HG03097 (cell line): ENCODE measurements around the gene LRRC3.
"Not testable (repeated sequence)": the region's sequence is repeated elsewhere in the genome, so short reads cannot be mapped to it uniquely, and the experiment has no call there.

ENCODE experiments used
- ATAC-seq: cut with Tn5 transposase; IDR thresholded peaks from one replicate; pipeline ENCODE4 v1.9.1; 2021; ENCODE audit not compliant: unreplicated experiment, low FRiP score

Gene LRRC3

DNA sequence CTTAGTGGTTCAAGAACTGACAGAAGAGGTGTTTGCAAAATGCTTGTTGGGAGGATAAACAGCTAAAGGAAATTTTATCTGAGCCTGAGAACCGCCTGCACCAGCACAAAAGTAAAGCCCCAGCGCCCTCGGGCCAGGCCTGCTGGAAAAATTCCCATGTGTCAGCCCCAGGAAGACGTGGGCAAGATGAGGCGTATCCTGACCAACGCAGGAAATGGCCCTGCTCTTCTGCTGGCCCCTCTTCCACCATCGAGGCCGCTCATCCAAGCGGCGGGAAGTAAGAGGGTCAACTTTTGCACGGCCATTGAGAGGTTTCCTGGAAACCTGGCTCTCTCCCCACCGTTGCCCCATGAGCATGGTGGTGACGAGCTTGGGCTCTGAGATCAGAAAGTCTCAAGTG lies 39.6 kb downstream of the LRRC3 start:
- ATAC-seq = no peak

DNA sequence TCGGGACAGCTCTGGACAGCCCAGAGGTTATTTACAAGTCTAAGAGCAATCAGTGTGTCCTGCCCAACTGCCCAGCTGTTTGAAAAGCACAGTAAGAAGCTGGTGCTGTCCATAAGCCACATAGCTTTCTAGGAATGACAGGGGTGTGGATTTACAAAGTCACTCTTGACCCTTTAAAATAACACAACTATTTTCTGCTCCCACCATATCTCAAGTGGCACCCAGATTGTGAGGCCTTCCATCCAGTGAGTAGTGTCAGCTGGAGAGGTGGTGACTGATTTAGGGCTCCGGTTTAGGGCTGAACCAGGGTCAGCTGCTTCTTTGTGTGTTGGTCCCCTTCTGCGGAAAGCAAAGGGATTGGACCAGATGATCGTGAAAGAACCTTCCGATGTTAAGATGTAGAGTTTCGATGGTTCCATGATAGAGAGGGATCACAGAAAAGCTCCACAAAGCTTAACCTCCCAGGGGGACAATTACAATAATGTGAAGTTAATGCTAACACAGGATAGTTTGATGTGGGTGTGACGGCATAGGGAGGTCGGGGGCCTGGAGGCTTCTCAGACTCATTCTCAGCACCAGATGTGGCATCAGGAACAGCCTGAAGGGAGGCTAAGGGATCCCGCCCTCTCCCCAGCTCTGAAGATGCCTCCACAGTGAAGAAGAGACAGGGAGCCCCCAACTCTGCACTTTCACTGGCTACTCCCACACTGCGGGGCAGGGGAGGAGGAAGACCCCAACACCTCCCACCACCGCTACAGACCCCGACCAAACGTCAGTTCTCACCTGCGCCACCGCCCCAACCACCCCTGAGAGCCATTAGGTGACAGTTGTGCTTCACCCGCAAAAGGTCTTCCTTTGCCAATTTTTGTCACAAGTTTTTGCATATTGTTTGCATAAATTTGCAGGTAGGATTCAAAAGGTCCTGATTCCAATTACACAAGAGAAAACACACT lies 40.6 kb downstream of the LRRC3 start:
- no peak for ATAC-seq

DNA sequence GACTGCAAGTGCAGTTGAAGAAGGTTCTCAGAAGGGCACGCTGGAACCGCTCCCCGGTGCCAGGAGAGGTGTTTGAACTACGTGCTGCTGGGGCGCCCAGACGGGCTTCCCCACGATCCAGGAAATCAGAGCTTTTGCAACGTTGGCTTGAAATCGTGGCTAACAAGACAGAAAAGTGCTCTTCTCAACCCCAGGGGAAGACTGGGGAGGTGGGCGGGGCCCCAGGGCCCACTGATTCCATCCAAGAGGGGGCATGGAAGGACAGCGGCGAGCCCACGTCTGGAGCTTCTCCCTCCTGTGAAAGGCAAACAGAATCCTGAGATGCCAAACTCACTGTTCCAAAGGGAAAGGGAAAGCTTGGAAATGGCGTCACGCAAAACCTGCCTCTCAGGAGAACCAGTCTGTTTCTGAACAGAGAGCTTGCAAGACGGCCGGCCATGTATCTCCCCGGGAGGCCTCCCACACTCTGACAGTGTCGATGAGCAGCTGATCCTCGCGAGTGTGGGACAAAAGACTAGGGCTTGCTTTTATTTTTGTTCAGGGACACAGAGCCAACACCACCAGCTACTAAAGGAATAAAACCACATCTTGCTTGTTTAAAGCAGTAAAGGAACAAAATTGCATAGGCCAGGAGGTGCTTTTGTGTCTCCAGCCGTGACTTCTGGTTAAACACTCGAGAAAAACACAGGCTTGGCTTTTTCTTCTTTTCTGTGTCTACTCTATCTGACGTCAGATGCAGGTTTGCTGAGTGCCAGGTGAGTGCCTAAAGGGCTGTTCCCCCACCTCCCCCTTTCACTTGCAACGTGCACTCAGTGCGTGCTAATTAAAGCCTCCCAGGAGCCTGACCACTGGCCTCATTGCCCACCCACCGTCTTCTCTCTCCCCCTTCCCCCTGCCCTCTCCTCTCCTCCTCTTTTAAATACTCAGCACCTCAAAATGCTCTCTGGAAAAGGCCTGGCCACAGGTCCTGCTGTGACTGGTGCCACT lies 41.5 kb downstream of the LRRC3 start:
- ATAC-seq = no peak

DNA sequence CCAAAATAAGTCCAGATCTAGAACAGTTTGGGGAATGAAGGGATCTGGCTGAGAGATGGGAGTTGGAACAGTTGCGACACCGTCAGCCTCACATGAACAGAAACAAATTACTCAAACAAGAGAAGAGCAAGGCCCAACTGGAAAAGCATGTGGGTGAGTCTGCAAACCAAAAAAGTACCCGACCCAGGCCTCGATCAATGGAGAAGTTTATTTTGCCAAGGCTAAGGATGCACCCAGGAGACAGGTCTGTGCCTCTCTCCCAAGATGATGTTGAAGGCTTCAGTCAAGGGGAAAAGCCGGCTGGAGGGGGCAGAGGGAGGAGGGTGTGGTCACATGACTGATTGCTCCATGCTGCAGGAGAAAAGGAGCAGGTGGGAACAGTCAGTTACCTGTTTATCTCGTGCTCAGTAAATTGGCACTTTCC lies 42.4 kb downstream of the LRRC3 start:
- no peak for ATAC-seq

DNA sequence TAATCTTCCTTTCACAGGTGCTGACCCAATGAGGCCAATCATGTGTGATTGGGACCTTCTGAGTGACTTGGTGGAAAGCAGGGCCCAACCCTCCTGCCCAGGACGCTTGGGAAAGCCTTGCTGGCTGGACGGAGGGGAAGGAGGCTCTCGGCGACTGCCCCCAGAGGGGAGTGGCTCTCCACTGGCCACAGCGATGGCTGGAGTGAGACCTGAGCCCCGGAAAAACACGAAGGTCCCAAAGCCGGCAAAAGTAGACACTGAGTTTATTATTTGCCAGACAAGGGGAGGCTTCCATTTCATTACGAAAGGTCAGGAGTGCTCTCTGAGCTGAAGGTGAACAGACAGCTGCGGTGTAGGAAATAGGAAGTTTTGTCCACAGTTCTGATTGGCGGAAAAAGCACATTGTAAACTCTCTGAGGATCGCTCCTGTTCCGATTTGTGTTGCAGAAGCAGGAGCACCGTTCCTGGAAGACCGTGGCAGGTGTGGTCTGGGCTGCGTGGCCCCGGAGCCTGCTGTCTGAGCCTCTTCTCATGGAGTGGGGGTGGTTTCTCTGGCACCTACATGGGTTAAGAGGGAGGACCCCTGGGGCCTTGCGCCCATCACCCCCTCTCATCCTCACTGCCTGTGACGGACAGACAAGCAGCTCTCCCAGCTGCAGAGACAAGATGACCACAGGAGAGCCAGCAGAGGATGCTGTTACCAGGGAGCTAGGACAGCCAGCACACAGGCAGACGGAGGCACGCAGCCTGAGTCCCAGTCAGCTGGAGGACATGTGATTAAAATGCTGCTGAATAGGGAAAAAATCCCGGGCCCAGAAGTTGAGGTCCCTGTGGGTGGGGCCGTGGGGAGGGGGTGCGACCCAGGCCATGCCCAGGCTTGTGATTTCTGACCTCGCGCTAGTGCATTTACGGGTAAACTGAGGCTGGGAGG lies 43.2 kb downstream of the LRRC3 start:
- no peak for ATAC-seq

DNA sequence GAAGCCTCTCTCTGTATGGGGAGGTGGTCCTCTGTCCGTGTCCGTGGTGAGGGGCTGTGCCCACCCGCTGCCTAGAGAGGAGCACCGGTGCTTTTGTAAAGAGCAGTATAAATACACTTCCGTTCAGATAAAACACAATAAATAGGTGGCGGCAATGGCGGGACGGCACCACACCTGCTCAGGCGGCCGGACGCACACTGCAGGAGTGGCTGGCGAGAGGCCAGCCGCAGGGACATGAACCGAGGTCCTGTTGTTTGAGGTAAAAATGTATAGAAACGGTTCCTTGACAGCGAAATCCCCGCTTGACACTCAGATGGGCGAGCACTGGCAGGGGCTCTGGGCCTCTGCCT lies 43.9 kb downstream of the LRRC3 start:
- ATAC-seq = no peak

DNA sequence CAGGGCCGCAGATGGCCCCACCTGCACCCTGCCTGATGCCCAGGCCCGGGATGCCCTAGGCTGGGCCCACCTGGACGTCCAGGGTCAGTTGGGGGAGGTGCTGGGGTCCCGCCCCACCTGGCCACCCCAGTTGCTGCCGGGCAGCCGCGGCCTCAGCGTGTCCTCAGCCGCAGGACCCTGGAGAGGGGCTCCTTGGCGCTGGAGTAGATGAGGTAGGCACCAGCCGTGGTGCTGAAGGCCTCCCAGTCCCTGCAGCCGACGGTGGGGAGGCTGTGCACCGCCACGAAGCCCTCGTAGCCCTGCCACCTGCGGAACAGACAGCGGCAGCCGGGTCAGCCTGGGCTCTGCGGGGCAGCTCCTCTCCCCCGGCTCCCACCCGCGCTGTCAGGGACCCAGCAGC lies 44.3 kb downstream of the LRRC3 start:
- ATAC-seq = no peak

DNA sequence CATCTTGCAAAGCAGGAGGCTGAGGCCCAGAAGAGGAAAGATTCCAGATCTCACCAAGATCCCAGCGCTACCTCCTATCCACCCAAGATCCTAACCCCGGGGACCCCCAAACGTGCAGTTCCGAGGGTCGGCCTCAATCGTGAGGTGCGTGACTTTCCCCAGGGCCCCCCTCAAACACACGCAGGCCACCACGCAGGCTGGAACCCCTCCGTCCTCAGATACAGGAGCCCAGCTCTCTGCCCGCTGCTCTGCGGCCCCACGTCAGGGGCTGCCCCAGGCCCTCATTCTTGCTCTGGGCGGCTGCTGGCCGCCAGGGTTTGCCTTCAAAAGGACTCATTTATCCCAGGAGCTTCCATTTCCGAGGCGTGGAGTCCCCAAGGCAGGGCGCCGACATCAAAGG lies 44.8 kb downstream of the LRRC3 start:
- no peak for ATAC-seq

DNA sequence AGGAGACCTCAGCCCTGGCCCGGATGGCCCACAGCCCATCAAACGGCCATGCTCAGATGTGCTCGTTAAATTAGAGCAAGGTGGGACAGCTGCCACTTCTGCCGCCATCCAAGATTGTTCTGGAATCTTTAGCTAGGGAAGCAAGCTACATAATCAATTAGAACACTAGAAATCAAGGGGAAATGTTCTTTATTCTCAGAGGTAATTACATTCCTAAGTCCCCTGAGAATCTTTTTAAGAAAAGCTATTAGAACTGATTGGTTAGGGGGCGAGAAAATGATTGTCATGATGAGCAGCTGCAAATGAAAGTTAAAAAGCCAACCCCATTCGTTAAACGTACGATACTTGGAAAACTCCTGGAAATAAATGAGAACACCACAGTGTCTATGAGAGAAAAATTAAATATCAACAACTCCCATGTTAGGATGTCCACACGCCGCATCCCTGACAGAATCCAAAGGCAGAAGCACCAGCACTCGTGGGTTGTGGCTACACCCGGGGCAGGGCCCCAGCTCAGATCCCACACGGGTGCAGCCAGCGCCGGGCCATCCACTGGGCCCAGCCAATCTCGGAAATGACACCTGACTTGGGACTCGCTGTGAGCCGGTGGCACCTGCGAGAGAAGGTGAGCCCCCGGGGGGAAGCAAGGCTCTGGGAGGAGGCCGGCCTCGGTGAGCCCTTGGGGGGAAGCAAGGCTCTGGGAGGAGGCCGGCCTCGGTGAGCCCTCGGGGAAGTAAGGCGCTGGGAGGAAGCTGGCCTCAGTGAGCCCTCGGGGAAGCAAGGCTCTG lies 47.1 kb downstream of the LRRC3 start:
- no peak for ATAC-seq

DNA sequence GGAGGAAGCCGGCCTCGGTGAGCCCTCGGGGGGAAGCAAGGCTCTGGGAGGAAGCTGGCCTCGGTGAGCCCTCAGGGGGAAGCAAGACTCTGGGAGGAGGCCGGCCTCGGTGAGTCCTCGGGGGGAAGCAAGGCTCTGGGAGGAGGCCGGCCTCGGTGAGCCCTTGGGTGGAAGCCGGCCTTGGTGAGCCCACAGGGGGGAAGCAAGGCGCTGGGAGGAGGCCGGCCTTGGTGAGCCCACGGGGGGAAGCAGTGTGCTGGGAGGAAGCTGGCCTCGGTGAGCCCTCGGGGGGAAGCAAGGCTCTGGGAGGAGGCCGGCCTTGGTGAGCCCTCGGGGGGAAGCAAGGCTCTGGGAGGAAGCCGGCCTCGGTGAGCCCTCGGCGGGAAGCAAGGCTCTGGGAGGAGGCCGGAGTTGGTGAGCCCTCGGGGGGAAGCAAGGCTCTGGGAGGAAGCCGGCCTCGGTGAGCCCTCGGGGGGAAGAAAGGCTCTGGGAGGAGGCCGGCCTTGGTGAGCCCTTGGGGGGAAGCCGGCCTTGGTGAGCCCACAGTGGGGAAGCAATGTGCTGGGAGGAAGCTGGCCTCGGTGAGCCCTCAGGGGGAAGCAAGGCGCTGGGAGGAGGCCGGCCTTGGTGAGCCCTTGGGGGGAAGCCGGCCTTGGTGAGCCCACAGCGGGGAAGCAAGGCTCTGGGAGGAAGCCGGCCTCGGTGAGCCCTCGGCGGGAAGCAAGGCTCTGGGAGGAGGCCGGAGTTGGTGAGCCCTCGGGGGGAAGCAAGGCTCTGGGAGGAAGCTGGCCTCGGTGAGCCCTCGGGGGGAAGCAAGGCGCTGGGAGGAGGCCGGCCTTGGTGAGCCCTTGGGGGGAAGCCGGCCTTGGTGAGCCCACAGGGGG lies 47.9 kb downstream of the LRRC3 start:
- ATAC-seq = not testable (repeated sequence)

DNA sequence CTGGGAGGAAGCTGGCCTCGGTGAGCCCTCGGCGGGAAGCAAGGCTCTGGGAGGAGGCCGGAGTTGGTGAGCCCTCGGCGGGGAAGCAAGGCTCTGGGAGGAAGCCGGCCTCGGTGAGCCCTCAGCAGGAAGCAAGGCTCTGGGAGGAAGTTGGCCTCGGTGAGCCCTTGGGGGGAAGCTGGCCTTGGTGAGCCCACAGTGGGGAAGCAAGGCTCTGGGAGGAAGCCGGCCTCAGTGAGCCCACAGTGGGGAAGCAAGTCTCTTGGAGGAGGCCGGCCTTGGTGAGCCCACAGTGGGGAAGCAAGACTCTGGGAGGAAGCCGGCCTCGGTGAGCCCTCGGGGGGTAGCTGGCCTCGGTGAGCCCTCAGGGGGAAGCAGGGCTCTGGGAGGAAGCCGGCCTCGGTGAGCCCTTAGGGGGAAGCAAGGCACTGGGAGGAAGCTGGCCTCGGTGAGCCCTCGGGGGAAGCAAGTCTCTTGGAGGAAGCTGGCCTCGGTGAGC lies 48.6 kb downstream of the LRRC3 start:
- ATAC-seq = no peak

DNA sequence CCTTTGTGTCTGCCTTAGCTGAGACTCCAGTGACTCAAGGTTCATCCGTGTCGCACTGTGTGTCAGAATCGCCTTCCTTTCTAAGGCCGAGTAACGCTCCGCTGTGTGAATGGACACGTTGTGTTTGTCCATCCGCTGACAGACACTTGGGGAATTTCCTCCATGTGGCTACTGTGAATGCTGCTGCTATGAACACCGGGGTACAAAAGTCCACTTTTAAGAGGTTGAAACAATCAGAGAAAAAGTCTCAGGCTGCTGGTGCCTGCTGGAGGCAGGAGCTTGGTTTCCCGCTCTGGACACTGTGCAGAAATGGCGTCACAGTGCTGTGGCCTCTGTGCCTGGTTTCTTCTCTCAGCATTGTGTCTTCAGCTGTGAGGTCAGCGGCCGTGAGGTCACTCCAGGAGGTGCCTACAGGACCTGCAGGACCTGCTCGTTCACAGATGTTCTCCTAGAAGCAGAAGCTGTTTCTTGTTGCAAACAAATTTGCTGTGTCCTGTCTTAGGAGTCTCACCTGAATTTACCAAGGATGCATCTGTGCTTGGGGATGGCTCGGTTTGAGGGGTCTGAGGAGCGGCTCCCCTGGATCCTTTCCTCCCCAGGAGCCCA lies 50.5 kb downstream of the LRRC3 start:
- no peak for ATAC-seq

DNA sequence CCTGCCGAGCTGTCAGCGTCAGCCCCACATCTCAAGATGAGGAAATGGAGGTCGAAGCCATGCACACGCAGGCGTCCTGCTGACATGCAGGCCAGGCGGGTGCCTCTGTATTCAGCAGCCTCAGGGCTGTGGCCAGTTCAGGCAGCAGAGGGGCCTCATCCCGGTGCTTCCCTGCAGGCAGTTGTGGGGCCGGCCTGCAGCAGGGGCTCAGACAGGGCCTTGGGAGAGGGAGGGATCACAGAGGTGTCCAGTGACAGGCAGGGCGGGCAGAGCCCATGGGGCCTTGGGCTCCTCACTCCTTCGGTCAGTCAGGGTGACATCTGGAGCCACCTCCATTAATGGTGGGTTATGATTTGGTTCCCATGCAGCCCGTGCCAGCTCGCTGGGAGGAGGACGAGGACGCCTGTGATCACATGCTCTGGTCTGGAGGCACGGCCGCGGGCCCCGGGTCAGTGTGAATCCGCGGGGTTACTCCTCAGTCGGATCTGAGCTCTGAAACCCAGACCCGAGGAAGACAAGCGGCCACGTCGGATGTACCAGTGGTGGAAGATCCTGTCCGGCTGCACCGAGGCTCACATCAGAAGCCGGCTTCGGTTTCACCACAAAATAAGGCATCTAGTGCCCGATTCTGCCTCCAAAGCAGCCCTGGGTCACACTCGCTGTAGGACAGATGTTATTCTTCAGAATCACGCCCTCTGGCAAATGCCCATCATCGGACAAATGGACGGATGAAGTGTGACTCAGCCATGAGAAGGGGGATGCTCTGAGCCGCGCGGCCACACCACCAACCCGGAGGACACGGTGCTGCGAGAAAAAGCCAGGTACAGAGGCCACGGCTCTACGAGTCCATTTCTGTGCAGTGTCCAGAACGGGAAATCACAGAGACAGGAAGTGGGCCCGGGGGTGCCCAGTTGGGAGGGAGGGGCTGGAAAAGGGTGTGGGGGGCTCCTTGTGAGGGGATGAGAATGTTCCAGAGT lies 51.3 kb downstream of the LRRC3 start:
- ATAC-seq = no peak

DNA sequence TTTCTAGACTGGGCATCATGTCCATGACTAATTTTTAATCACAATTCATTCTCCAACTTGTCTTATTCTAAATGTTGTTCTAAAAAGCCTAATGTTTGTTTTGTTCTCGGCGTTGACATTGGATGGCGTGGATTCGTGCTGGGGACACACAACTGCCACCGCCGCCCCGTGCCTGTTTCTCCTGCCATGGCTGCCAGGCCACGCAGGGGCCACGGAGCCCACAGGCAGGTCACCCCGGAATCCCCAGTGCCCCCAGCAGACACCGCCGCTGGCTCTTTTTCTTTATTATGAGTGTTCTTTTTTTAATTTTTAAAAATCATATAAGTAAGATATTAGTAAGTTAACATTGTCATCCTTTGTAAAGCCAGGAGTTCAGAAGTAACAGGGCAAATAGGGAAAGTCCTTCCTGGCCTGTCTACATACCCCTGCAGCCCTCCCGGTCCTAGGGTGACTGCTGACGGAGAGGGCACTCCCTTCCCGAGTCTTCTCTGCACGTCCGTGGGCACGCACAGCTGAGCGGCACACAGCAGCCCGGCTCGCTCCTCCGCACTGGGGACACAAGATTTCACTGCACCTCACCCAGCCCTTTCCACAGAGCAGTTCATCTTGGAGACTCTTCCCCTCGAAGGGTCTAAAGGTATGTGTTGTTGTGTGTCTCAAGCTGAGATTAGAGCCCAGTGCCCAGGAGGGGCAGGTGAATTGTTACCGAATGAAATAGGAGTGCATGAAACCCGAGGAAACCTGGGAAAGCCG lies 52.5 kb downstream of the LRRC3 start:
- ATAC-seq = no peak

DNA sequence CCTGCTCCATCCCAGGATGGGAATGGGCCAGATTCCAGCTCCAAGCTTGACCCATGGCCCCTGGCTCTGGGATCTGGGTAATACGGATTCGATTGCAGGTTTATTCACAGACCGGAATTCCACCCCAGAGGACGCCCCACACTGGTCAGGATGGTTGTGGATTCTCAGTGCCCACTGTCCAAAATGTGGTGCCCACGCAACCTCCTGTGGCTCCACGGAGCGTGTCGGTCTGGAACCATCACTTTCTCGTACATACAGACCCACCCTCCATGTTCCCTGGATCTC lies 53.1 kb downstream of the LRRC3 start:
- no peak for ATAC-seq

DNA sequence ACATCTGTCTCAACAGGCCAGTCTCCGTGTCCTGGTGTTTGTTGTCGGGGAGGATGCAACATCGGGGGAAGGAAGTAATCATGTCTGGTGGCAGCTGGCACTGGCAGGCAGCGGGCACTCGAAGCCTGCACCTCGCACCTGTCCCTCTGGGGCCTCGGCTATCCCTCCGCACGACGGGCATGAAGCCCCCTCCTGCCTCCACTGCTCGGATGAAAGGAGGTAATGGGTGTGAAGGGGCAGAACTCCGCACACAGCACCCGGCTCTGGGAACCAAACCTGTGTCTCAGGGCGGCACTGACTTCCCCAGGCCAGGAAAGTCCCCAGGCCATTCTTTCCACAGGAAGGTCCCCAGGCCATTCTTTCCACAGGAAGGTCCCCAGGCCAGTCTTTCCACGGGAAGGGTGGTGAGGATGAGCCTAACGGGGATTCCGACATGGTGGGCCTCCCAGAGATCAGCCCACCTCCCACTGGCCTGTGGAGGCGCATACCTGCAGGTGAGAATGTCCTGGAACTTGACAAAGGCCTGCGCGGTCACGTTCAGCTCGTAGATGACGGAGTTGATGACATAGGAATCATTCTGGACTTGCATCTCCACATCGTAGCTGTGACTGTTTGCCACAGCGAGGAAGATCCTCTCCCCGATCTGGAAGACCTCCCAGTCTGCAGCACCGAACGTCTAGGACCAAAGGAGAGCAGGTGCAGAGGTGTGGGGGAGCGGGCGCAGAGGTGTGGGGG lies 53.6 kb downstream of the LRRC3 start:
- ATAC-seq = no peak
